Liver (tissue), 9 donors: ENCODE measurements around the gene LRMDA. TPM values are rescaled to one million over a fixed set of nuclear protein-coding genes. Genes with fewer than 3 reads are reported as not detected.

Experiments
- DNase-seq: peaks from one replicate; pipeline ENCODE4 v3.0.0-alpha.2; 2017; ENCODE audit warnings: low spot score
- H3K27ac ChIP-seq, 2 donors: one replicate each; pipeline ENCODE4 v1.7.0; 2013; ENCODE audit warnings: inconsistent platforms in 2 of 2, low read length in 2 of 2, control low read depth in 1 of 2, low read depth in 1 of 2, mild to moderate bottlenecking in 1 of 2
- H3K27me3 ChIP-seq, 4 donors: one replicate each; pipeline versions ENCODE4 v1.6.1 to v1.7.0; 2013; ENCODE audit warnings: low read length in 3 of 4, inconsistent platforms in 1 of 4, mild to moderate bottlenecking in 1 of 4, moderate library complexity in 1 of 4; ENCODE audit not compliant: control insufficient read depth in 4 of 4, insufficient read depth in 4 of 4
- H3K36me3 ChIP-seq, 4 donors: one replicate each; pipeline versions ENCODE4 v1.6.1 to v1.7.0; 2013; ENCODE audit warnings: low read length in 3 of 4, mild to moderate bottlenecking in 3 of 4, low read depth in 1 of 4, moderate library complexity in 1 of 4; ENCODE audit not compliant: control insufficient read depth in 4 of 4, insufficient read depth in 3 of 4
- H3K4me1 ChIP-seq, 4 donors: one replicate each; pipeline versions ENCODE4 v1.6.1 to v1.7.0; 2013; ENCODE audit warnings: low read length in 3 of 4, mild to moderate bottlenecking in 3 of 4, moderate library complexity in 1 of 4; ENCODE audit not compliant: control insufficient read depth in 4 of 4, insufficient read depth in 4 of 4
- H3K4me3 ChIP-seq, 3 donors: one replicate each; pipeline versions ENCODE4 v1.6.1 to v1.7.0; 2013; ENCODE audit warnings: low read length in 3 of 3, control low read depth in 1 of 3, low read depth in 1 of 3, mild to moderate bottlenecking in 1 of 3
- H3K9ac ChIP-seq, 2 donors: one replicate each; pipeline ENCODE4 v1.7.0; 2013; ENCODE audit warnings: low read length in 2 of 2, mild to moderate bottlenecking in 2 of 2, moderate library complexity in 2 of 2, control low read depth in 1 of 2, low read depth in 1 of 2
- H3K9me3 ChIP-seq, 4 donors: one replicate each; pipeline versions ENCODE4 v1.6.1 to v1.7.0; 2013; ENCODE audit warnings: low read length in 3 of 4; ENCODE audit not compliant: control insufficient read depth in 4 of 4
- FOXA1 ChIP-seq: IDR thresholded peaks from 2 replicates; pipeline ENCODE4 v1.6.1; 2016; ENCODE audit warnings: antibody characterized with exemption
- FOXA2 ChIP-seq: IDR thresholded peaks from 2 replicates; pipeline ENCODE4 v1.6.1; 2016; ENCODE audit warnings: antibody characterized with exemption
- HNF4A ChIP-seq, 2 donors: conservative IDR thresholded peaks; 2 replicates each; pipeline ENCODE4 v1.6.1; 2016; ENCODE audit warnings: antibody characterized with exemption in 2 of 2, mild to moderate bottlenecking in 2 of 2
- HNF4G ChIP-seq: IDR thresholded peaks from 2 replicates; pipeline ENCODE4 v1.6.1; 2016; ENCODE audit warnings: antibody characterized with exemption
- JUND ChIP-seq, 2 donors: IDR thresholded peaks; 2 replicates each; pipeline ENCODE4 v1.6.1; 2016; ENCODE audit warnings: antibody characterized with exemption in 2 of 2
- RAD21 ChIP-seq, 2 donors: IDR thresholded peaks; 2 replicates each; pipeline ENCODE4 v1.6.1; 2016; ENCODE audit warnings: antibody characterized with exemption in 2 of 2, mild to moderate bottlenecking in 2 of 2
- RXRA ChIP-seq, 2 donors: IDR thresholded peaks; 2 replicates each; pipeline ENCODE4 v1.6.1; 2017 to 2018; ENCODE audit warnings: antibody characterized with exemption in 2 of 2, mild to moderate bottlenecking in 1 of 2
- SP1 ChIP-seq: IDR thresholded peaks from 2 replicates; pipeline ENCODE4 v1.6.1; 2018; ENCODE audit warnings: antibody characterized with exemption, mild to moderate bottlenecking
- YY1 ChIP-seq: IDR thresholded peaks from 2 replicates; pipeline ENCODE4 v1.6.1; 2016; ENCODE audit warnings: antibody characterized with exemption, mild to moderate bottlenecking
- WGBS: extraction: QIAGEN DNeasy Blood & Tissue Kit; methylation state at CpG from one replicate; pipeline ENCODE4 v1.1.7; 2013; 5-methylcytosine and 5-hydroxymethylcytosine counted together
- polyA plus RNA-seq, 2 donors: library from polyadenylated mRNA; stranded (reverse) in 1 of 2; unstranded in 1 of 2; fragments of 200-250 nt in 1 of 2; fragments of >200 nt in 1 of 2; fragmentation: Nextera tagmentation in 1 of 2; extraction: Ambion mirVana in 1 of 2; gene quantifications; one replicate each; pipeline versions ENCODE4 v1.2.1 to v1.2.3, GENCODE V29; 2013 to 2015
- total RNA-seq, 2 donors: library from RNA; depleted of rRNA; stranded (reverse); fragments of >200 nt; gene quantifications; one replicate each; pipeline ENCODE4 v1.2.3, GENCODE V29; 2014
- TF ChIP-seq, protein P1 (sequence below): fragments of 150-350 bp; IDR thresholded peaks from 2 replicates; pipeline ENCODE4 v1.5.1; 2017; ENCODE audit warnings: improper control_type of control experiment, low read depth, low read length; ENCODE audit not compliant: missing input control
- TF ChIP-seq, protein P2 (sequence below): IDR thresholded peaks from 2 replicates; pipeline ENCODE4 v1.6.1; 2016; ENCODE audit warnings: antibody characterized with exemption, mild to moderate bottlenecking
- TF ChIP-seq, protein P3 (sequence below): IDR thresholded peaks from 2 replicates; pipeline ENCODE4 v1.6.1; 2016; ENCODE audit warnings: antibody characterized with exemption
- donor health status: healthy.
- donor health status: healthy.
- donor health status: healthy.
- donor health status: healthy.
- donor health status: healthy.

The LRMDA gene
- total and polyA plus RNA-seq, 4 donors = 7.9 to 15.8 (median 11.3) TPM

DNA sequence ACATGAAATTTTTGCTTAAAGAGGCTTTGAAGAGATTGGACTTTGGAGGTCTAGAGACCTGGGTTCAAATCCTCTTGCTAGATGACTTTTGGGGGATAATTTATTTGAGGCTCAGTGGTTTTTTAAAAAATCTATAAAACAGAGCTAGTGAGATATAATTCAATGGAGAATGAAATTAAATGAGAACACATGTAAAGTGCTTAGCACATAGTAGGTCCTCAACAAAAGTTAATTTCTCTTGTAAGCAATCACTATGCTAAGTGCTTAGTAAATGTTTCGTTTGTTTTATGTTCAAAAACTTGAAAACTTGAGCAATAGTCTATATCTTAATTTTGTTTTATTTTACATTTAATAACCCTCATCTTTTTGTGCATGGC lies 64.8 kb downstream of the LRMDA start (continued):
- TF ChIP-seq, protein P1, sequence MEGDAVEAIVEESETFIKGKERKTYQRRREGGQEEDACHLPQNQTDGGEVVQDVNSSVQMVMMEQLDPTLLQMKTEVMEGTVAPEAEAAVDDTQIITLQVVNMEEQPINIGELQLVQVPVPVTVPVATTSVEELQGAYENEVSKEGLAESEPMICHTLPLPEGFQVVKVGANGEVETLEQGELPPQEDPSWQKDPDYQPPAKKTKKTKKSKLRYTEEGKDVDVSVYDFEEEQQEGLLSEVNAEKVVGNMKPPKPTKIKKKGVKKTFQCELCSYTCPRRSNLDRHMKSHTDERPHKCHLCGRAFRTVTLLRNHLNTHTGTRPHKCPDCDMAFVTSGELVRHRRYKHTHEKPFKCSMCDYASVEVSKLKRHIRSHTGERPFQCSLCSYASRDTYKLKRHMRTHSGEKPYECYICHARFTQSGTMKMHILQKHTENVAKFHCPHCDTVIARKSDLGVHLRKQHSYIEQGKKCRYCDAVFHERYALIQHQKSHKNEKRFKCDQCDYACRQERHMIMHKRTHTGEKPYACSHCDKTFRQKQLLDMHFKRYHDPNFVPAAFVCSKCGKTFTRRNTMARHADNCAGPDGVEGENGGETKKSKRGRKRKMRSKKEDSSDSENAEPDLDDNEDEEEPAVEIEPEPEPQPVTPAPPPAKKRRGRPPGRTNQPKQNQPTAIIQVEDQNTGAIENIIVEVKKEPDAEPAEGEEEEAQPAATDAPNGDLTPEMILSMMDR = no peak

DNA sequence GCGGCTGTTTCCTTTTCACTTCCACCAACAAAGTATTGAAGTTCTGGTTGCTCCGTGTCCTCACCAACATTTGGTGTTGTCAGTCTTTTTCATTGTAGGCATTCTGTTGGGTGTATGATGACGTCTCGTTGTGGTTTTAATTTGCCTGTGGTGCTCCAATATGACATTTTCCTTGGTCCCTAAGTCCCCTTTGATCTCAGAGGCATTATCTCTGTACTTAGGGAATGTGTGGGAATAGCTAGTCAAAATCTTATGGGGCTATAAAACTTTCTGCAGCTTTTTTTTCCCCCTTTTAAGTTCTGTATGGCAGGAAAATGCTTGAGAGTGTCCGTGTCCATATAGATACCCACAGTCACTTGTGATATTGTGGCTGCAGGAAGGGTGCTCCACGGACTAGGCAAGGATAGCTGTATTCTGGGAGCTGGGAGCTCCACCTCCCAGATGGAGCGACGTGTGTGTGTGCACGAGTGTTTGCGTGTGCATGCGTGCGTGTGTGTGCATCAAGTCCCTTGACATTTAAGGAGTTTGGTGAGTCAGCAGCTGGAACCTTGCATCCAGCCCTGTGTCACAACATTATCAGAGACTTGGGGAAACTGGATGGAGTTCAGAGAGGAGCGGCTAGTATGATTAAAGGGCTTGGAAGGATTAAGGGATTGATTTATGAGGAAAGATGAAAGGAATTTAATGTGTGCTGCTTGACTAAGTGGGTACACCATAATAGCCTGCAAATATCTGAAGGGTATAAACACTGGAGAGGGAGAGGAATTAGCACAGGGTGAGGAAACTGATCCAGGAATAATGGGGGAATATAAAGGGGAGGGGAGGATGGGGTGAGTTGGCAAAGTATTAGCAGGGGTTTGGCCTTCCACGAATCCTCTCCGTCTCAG lies 66.8 kb downstream of the LRMDA start:
- no peak overlapping the region for H3K9ac ChIP-seq
- no peak overlapping the region for H3K27ac ChIP-seq
- TF ChIP-seq RXRA (IDR thresholded peaks at IDR 0.05) = no peak
- TF ChIP-seq JUND (IDR thresholded peaks at IDR 0.05) = no peak
- TF ChIP-seq, protein P2, sequence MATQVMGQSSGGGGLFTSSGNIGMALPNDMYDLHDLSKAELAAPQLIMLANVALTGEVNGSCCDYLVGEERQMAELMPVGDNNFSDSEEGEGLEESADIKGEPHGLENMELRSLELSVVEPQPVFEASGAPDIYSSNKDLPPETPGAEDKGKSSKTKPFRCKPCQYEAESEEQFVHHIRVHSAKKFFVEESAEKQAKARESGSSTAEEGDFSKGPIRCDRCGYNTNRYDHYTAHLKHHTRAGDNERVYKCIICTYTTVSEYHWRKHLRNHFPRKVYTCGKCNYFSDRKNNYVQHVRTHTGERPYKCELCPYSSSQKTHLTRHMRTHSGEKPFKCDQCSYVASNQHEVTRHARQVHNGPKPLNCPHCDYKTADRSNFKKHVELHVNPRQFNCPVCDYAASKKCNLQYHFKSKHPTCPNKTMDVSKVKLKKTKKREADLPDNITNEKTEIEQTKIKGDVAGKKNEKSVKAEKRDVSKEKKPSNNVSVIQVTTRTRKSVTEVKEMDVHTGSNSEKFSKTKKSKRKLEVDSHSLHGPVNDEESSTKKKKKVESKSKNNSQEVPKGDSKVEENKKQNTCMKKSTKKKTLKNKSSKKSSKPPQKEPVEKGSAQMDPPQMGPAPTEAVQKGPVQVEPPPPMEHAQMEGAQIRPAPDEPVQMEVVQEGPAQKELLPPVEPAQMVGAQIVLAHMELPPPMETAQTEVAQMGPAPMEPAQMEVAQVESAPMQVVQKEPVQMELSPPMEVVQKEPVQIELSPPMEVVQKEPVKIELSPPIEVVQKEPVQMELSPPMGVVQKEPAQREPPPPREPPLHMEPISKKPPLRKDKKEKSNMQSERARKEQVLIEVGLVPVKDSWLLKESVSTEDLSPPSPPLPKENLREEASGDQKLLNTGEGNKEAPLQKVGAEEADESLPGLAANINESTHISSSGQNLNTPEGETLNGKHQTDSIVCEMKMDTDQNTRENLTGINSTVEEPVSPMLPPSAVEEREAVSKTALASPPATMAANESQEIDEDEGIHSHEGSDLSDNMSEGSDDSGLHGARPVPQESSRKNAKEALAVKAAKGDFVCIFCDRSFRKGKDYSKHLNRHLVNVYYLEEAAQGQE = no peak
- TF ChIP-seq SP1 = no peak
- TF ChIP-seq HNF4A (conservative IDR thresholded peaks at IDR 0.05) = no peak
- TF ChIP-seq, protein P3, sequence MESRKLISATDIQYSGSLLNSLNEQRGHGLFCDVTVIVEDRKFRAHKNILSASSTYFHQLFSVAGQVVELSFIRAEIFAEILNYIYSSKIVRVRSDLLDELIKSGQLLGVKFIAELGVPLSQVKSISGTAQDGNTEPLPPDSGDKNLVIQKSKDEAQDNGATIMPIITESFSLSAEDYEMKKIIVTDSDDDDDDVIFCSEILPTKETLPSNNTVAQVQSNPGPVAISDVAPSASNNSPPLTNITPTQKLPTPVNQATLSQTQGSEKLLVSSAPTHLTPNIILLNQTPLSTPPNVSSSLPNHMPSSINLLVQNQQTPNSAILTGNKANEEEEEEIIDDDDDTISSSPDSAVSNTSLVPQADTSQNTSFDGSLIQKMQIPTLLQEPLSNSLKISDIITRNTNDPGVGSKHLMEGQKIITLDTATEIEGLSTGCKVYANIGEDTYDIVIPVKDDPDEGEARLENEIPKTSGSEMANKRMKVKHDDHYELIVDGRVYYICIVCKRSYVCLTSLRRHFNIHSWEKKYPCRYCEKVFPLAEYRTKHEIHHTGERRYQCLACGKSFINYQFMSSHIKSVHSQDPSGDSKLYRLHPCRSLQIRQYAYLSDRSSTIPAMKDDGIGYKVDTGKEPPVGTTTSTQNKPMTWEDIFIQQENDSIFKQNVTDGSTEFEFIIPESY = no peak
- no peak for TF ChIP-seq FOXA2
- no peak for TF ChIP-seq HNF4G
- no peak for TF ChIP-seq RAD21 (IDR thresholded peaks at IDR 0.05)
- TF ChIP-seq FOXA1 = no peak
- no peak overlapping the region for H3K4me3 ChIP-seq
- 89% methylated on average over 15 of the region's 15 CpGs for WGBS
- no peaks in the 10 kb centered on the region for H3K27me3 ChIP-seq
- H3K36me3 ChIP-seq = no peaks in the 10 kb centered on the region
- DNase-seq = no peak
- H3K4me1 ChIP-seq = no peaks in the 10 kb centered on the region
- H3K9me3 ChIP-seq = no peaks in the 10 kb centered on the region

DNA sequence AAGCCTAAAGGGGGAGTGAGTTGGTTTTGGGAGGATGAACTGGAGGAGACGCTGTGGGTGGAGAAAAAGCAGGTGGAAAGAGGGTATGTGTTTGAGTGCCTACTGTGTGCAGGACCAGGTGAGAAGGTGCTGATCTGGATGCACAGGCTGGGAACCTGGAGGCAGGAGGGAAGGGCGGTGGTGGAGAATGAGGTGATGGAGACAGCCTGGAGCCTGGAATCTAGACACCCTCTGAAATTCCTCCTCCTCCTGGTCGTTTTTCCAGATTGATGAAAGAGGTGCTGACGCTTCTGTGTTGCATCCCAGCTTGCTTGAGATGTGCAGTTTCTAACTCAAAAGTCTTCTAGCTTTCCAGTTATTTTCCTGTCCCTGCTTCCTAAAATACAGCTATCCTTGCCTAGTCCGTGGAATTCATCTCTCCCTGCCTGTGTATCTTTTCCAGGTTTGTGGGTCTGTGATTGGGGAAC lies 67.5 kb downstream of the LRMDA start:
- no peak overlapping the region for H3K27ac ChIP-seq
- TF ChIP-seq, protein P3 = no peak
- no peak for TF ChIP-seq SP1
- TF ChIP-seq RXRA (IDR thresholded peaks at IDR 0.05) = no peak
- TF ChIP-seq YY1 = no peak
- TF ChIP-seq RAD21 (IDR thresholded peaks at IDR 0.05) = no peak
- TF ChIP-seq, protein P2 = no peak
- TF ChIP-seq, protein P1 = no peak

More for the DNA sequence above, 67.5 kb downstream of the LRMDA start:
- Histone ChIP-seq H3K4me1 (no peaks in the 10 kb centered on the region), H3K9ac (no peak overlapping the region), H3K4me3 (no peak overlapping the region), H3K27me3 (no peaks in the 10 kb centered on the region), H3K9me3 (no peaks in the 10 kb centered on the region), H3K36me3 (no peaks in the 10 kb centered on the region)
- DNase-seq = no peak
- 88% methylated on average over 5 of the region's 5 CpGs for WGBS
